ENCODE data around the gene DSC1. TPM values are rescaled to one million over a fixed set of nuclear protein-coding genes. Genes with fewer than 3 reads are reported as not detected.

DSC1 gene
- total RNA-seq, result under 1 TPM; 0.20 to 0.24 TPM

GRCh38 chr18:31162825-31163435, at the start of gene DSC1:
DSC1 (minus strand) TSS chr18:31162856; CDS start chr18:31162594, 262 bp downstream.
- Mint-ChIP-seq H3K27ac (peak within 1 kb of the TSS; percentile 70), H3K4me3 (peak within 1 kb of the TSS; percentile 52)
- intact Hi-C loops (cut with micrococcal nuclease), result no loop called here

GRCh38 chr18:31211047-31211446, 48.4 kb upstream of the DSC1 start:
- Mint-ChIP-seq H3K27ac (no peak overlapping the region), H3K4me3 (no peak overlapping the region), H3K4me1 (ENCODE audit: low read depth) (peaks cover 3% of the 10 kb centered on the region), H3K27me3 (ENCODE audit: low read depth) (peaks cover 3% of the 10 kb centered on the region), H3K9me3 (no peaks in the 10 kb centered on the region), H3K36me3 (ENCODE audit: low read depth) (no peaks in the 10 kb centered on the region)
- no peak for DNase-seq
- intact Hi-C loops (cut with micrococcal nuclease), result no loop called here
- CTCF ChIA-PET, result no interaction called here

More at GRCh38 chr18:31162825-31163435, at the start of gene DSC1:
- H3K9me3 Mint-ChIP-seq, result peaks cover 3% of the 10 kb centered on the region
- CTCF ChIA-PET, result no interaction called here
- no peaks in the 10 kb centered on the region for H3K36me3 Mint-ChIP-seq (ENCODE audit: low read depth)
- no peaks in the 10 kb centered on the region for H3K4me1 Mint-ChIP-seq (ENCODE audit: low read depth)
- no peaks in the 10 kb centered on the region for H3K27me3 Mint-ChIP-seq (ENCODE audit: low read depth)
- DNase-seq, result no peak

GRCh38 chr18:31209041-31209440, 46.4 kb upstream of the DSC1 start:
- H3K27me3 Mint-ChIP-seq (ENCODE audit: low read depth), result peaks cover 3% of the 10 kb centered on the region
- CTCF ChIA-PET, result interaction anchor here (0.7 kb wide), 2 partner anchors 37 to 511 kb away, joined by 4 read pairs; no protein-coding TSS in a partner anchor
- no peak overlapping the region for H3K27ac Mint-ChIP-seq
- DNase-seq, result no peak
- H3K4me3 Mint-ChIP-seq, result no peak overlapping the region
- intact Hi-C loops (cut with micrococcal nuclease), result no loop called here
- no peaks in the 10 kb centered on the region for H3K9me3 Mint-ChIP-seq
- no peaks in the 10 kb centered on the region for H3K36me3 Mint-ChIP-seq (ENCODE audit: low read depth)
- peaks cover 3% of the 10 kb centered on the region for H3K4me1 Mint-ChIP-seq (ENCODE audit: low read depth)

GRCh38 chr18:31207391-31207790, 44.7 kb upstream of the DSC1 start:
- no peak overlapping the region for H3K4me3 Mint-ChIP-seq
- intact Hi-C loops (cut with micrococcal nuclease), result no loop called here
- CTCF ChIA-PET, result no interaction called here
- H3K36me3 Mint-ChIP-seq (ENCODE audit: low read depth), result no peaks in the 10 kb centered on the region
- no peak for DNase-seq
- H3K9me3 Mint-ChIP-seq, result no peaks in the 10 kb centered on the region
- peaks cover 3% of the 10 kb centered on the region for H3K4me1 Mint-ChIP-seq (ENCODE audit: low read depth)
- peaks cover 3% of the 10 kb centered on the region for H3K27me3 Mint-ChIP-seq (ENCODE audit: low read depth)
- H3K27ac Mint-ChIP-seq, result no peak overlapping the region

GRCh38 chr18:31206787-31207381, 44.2 kb upstream of the DSC1 start:
- H3K27ac Mint-ChIP-seq, result no peak overlapping the region
- intact Hi-C loops (cut with micrococcal nuclease), result no loop called here
- no peaks in the 10 kb centered on the region for H3K9me3 Mint-ChIP-seq
- DNase-seq, result no peak
- no peaks in the 10 kb centered on the region for H3K36me3 Mint-ChIP-seq (ENCODE audit: low read depth)
- H3K27me3 Mint-ChIP-seq (ENCODE audit: low read depth), result peaks cover 3% of the 10 kb centered on the region
- no peak overlapping the region for H3K4me3 Mint-ChIP-seq
- CTCF ChIA-PET, result no interaction called here
- H3K4me1 Mint-ChIP-seq (ENCODE audit: low read depth), result peaks cover 3% of the 10 kb centered on the region

- Mint-ChIP-seq H3K27me3 (ENCODE audit: low read depth) (peaks cover 3% of the 10 kb centered on the region), H3K27ac (no peak overlapping the region), H3K9me3 (no peaks in the 10 kb centered on the region), H3K4me1 (ENCODE audit: low read depth) (peaks cover 3% of the 10 kb centered on the region), H3K4me3 (no peak overlapping the region), H3K36me3 (ENCODE audit: low read depth) (no peaks in the 10 kb centered on the region)
- no peak for DNase-seq
- CTCF ChIA-PET, result no interaction called here
- intact Hi-C loops (cut with micrococcal nuclease), result no loop called here
These were observed 43.4 kb upstream of the DSC1 start for GRCh38 chr18:31206071-31206470.

- H3K4me3 Mint-ChIP-seq, result no peak overlapping the region
- intact Hi-C loops (cut with micrococcal nuclease), result no loop called here
- peaks cover 3% of the 10 kb centered on the region for H3K4me1 Mint-ChIP-seq (ENCODE audit: low read depth)
- CTCF ChIA-PET, result no interaction called here
- peaks cover 3% of the 10 kb centered on the region for H3K27me3 Mint-ChIP-seq (ENCODE audit: low read depth)
- DNase-seq, result no peak
- no peaks in the 10 kb centered on the region for H3K36me3 Mint-ChIP-seq (ENCODE audit: low read depth)
- H3K27ac Mint-ChIP-seq, result no peak overlapping the region
- H3K9me3 Mint-ChIP-seq, result no peaks in the 10 kb centered on the region
These were observed 42.6 kb upstream of the DSC1 start for GRCh38 chr18:31205273-31205672.

- Mint-ChIP-seq H3K36me3 (ENCODE audit: low read depth) (no peaks in the 10 kb centered on the region), H3K27me3 (ENCODE audit: low read depth) (peaks cover 3% of the 10 kb centered on the region), H3K9me3 (no peaks in the 10 kb centered on the region), H3K4me1 (ENCODE audit: low read depth) (peaks cover 3% of the 10 kb centered on the region), H3K27ac (no peak overlapping the region), H3K4me3 (no peak overlapping the region)
- intact Hi-C loops (cut with micrococcal nuclease), result no loop called here
- no peak for DNase-seq
- CTCF ChIA-PET, result no interaction called here
These were observed 42.2 kb upstream of the DSC1 start for GRCh38 chr18:31204833-31205232.

- intact Hi-C loops (cut with micrococcal nuclease), result no loop called here
- CTCF ChIA-PET, result no interaction called here
- H3K36me3 Mint-ChIP-seq (ENCODE audit: low read depth), result no peaks in the 10 kb centered on the region
These were observed 41.5 kb upstream of the DSC1 start for GRCh38 chr18:31204166-31204565.

GRCh38 chr18:31203794-31204148, 41.1 kb upstream of the DSC1 start:
- CTCF ChIA-PET, result no interaction called here
- no peaks in the 10 kb centered on the region for H3K36me3 Mint-ChIP-seq (ENCODE audit: low read depth)
- H3K4me1 Mint-ChIP-seq (ENCODE audit: low read depth), result peaks cover 3% of the 10 kb centered on the region
- no peak overlapping the region for H3K27ac Mint-ChIP-seq
- no peak for DNase-seq
- no peaks in the 10 kb centered on the region for H3K9me3 Mint-ChIP-seq
- peaks cover 3% of the 10 kb centered on the region for H3K27me3 Mint-ChIP-seq (ENCODE audit: low read depth)
- H3K4me3 Mint-ChIP-seq, result no peak overlapping the region
- intact Hi-C loops (cut with micrococcal nuclease), result no loop called here

More at GRCh38 chr18:31204166-31204565, 41.5 kb upstream of the DSC1 start:
- Mint-ChIP-seq H3K4me3 (no peak overlapping the region), H3K4me1 (ENCODE audit: low read depth) (peaks cover 3% of the 10 kb centered on the region), H3K27me3 (ENCODE audit: low read depth) (peaks cover 3% of the 10 kb centered on the region), H3K9me3 (no peaks in the 10 kb centered on the region), H3K27ac (no peak overlapping the region)
- no peak for DNase-seq

- Mint-ChIP-seq H3K4me1 (ENCODE audit: low read depth) (peaks cover 3% of the 10 kb centered on the region), H3K9me3 (no peaks in the 10 kb centered on the region), H3K27ac (no peak overlapping the region), H3K36me3 (ENCODE audit: low read depth) (no peaks in the 10 kb centered on the region), H3K4me3 (no peak overlapping the region), H3K27me3 (ENCODE audit: low read depth) (peaks cover 3% of the 10 kb centered on the region)
- intact Hi-C loops (cut with micrococcal nuclease), result no loop called here
- CTCF ChIA-PET, result interaction anchor here (0.6 kb wide), 1 partner anchor 519 kb away, joined by 3 read pairs; no protein-coding TSS in a partner anchor
- DNase-seq, result no peak
These were observed 40.6 kb upstream of the DSC1 start for GRCh38 chr18:31203096-31203793.

GRCh38 chr18:31199190-31199769, 36.6 kb upstream of the DSC1 start:
- H3K9me3 Mint-ChIP-seq, result no peaks in the 10 kb centered on the region
- H3K27ac Mint-ChIP-seq, result no peak overlapping the region
- H3K4me3 Mint-ChIP-seq, result no peak overlapping the region
- H3K36me3 Mint-ChIP-seq (ENCODE audit: low read depth), result no peaks in the 10 kb centered on the region
- H3K27me3 Mint-ChIP-seq (ENCODE audit: low read depth), result no peaks in the 10 kb centered on the region
- CTCF ChIA-PET, result interaction anchor here (0.6 kb wide), 1 partner anchor 66 kb away, joined by 3 read pairs; no protein-coding TSS in a partner anchor
- intact Hi-C loops (cut with micrococcal nuclease), result no loop called here
- no peaks in the 10 kb centered on the region for H3K4me1 Mint-ChIP-seq (ENCODE audit: low read depth)
- DNase-seq, result no peak

Measured in activated naive CD4-positive, alpha-beta T cell treated with anti-CD3 and anti-CD28 coated beads for 36 hours (primary cell).